Ascending aorta (tissue), 2 donors: Measurements from ENCODE around the gene KCNJ9. TPM values are rescaled to one million over a fixed set of nuclear protein-coding genes. Genes with fewer than 3 reads are reported as not detected.
A peak's percentile ranks its signal among the peaks of the same experiment; 100 is the strongest.

Source experiments
- DNase-seq, 2 donors: peaks; one replicate each; pipeline ENCODE4 v3.0.0-alpha.2; 2019; ENCODE audit warnings: low spot score in 2 of 2
- H3K27ac ChIP-seq, 2 donors: fragments of 200-600 bp; sonication (generic); one replicate each; pipeline ENCODE4 v1.5.1; 2016 to 2017; ENCODE audit warnings: mild to moderate bottlenecking in 1 of 2
- H3K27me3 ChIP-seq: fragments of 200-600 bp; sonication (generic); one replicate; pipeline ENCODE4 v1.5.1; 2017
- H3K36me3 ChIP-seq, 2 donors: fragments of 200-600 bp; sonication (generic); one replicate each; pipeline ENCODE4 v1.5.1; 2016
- H3K4me1 ChIP-seq, 2 donors: fragments of 200-600 bp; sonication (generic); one replicate each; pipeline ENCODE4 v1.5.1; 2016 to 2017; ENCODE audit warnings: mild to moderate bottlenecking in 1 of 2
- H3K4me3 ChIP-seq, 2 donors: fragments of 200-600 bp; sonication (generic); one replicate each; pipeline ENCODE4 v1.5.1; 2016 to 2017; ENCODE audit warnings: mild to moderate bottlenecking in 1 of 2
- H3K9me3 ChIP-seq, 2 donors: fragments of 200-600 bp; sonication (generic); one replicate each; pipeline ENCODE4 v1.5.1; 2016
- intact Hi-C: fragments of 100-400 bp; cut with DNase I; formaldehyde crosslinking; loops from one replicate; pipeline ENCODE4 v1.15.1; 2023
- total RNA-seq: library from RNA; depleted of rRNA; stranded (reverse); fragments of >200 nt; gene quantifications from one replicate; pipeline ENCODE4 v1.1.0, GENCODE V29; 2016
- TF ChIP-seq, protein P1 (sequence below), 3 experiments: fragments of 200-600 bp in 2 of 3; fragments of 450-650 bp in 1 of 3; sonication (generic) in 2 of 3; IDR thresholded peaks; one replicate each; pipeline ENCODE4 v1.5.1; 2016 to 2019; ENCODE audit warnings: antibody characterized with exemption in 3 of 3, mild to moderate bottlenecking in 1 of 3, moderate library complexity in 1 of 3

Gene KCNJ9
- total RNA-seq, 1 donor from 2014 or later: 1.2 TPM

DNA sequence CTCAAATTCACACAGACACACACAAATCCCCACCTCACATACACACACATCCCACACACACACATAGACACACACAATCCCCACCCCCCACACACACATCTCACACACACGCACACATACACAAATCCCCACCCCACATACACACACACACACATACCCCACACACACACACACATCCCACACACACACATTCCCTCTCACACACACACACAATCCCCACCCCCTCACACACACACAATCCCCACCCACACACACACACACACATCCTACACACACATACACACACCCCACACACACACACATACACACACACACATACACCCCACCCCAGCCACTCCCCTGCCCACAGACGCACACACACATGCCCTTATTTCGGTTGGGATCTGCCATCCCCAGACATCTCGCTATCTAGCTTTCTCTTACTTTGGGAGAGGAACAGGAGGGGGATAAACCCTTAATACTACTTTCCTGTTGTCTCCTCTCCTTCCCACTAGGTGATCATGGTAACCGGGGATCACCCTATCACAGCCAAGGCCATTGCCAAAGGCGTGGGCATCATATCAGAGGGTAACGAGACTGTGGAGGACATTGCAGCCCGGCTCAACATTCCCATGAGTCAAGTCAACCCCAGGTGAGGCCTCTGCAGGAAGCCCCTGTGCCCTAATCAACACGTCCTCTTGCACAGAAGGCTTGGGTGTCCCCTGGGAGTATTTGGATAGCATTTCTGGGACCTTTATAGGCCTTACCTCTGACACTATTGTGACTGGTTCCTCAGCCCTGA, 52.8 kb downstream of the KCNJ9 start:
- Histone ChIP-seq H3K27me3 (no peaks in the 10 kb centered on the region), H3K4me1 (peaks cover 10 to 21% of the 10 kb centered on the region in 2 donors)
- DNase-seq: peak in 1 of 2 donors; percentile 49

DNA sequence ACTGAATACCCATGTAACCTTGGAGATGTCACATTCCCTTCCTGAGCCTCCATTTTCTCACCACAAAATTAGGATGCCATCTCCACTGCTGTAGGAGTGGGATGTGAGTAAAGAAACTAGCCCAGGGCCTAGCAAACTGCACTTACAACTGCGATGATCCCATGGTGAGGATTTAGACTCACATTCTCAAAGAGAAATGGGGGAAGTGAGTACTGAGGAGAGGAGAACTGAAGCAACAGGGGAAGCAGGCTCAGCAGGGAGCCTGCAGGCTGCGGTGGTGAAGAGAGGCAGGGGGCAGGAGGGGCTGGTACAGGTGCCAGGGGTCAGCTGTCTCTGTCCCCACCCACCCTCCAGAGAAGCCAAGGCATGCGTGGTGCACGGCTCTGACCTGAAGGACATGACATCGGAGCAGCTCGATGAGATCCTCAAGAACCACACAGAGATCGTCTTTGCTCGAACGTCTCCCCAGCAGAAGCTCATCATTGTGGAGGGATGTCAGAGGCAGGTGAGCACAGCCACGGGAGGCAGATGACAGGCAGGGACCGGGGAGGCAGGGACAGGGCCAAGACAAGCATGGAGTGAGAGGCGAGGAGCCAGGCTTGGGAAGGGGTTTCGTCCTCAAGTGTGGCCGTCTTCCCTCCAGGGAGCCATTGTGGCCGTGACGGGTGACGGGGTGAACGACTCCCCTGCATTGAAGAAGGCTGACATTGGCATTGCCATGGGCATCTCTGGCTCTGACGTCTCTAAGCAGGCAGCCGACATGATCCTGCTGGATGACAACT, 53.6 kb downstream of the KCNJ9 start:
- peaks cover 26 to 52% of the 10 kb centered on the region in 2 donors for H3K36me3 ChIP-seq
- peak overlapping the region in 1 of 2 donors; percentile 36 for H3K27ac ChIP-seq
- no peaks in the 10 kb centered on the region for H3K27me3 ChIP-seq
- DNase-seq: no peak
- intact Hi-C loops: no loop called here
- no peaks in the 10 kb centered on the region for H3K9me3 ChIP-seq
- H3K4me3 ChIP-seq: no peak overlapping the region
- peaks cover 10 to 21% of the 10 kb centered on the region in 2 donors for H3K4me1 ChIP-seq
- TF ChIP-seq, protein P1, sequence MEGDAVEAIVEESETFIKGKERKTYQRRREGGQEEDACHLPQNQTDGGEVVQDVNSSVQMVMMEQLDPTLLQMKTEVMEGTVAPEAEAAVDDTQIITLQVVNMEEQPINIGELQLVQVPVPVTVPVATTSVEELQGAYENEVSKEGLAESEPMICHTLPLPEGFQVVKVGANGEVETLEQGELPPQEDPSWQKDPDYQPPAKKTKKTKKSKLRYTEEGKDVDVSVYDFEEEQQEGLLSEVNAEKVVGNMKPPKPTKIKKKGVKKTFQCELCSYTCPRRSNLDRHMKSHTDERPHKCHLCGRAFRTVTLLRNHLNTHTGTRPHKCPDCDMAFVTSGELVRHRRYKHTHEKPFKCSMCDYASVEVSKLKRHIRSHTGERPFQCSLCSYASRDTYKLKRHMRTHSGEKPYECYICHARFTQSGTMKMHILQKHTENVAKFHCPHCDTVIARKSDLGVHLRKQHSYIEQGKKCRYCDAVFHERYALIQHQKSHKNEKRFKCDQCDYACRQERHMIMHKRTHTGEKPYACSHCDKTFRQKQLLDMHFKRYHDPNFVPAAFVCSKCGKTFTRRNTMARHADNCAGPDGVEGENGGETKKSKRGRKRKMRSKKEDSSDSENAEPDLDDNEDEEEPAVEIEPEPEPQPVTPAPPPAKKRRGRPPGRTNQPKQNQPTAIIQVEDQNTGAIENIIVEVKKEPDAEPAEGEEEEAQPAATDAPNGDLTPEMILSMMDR (IDR thresholded peaks at IDR 0.05): no peak

More for the DNA sequence above, 52.8 kb downstream of the KCNJ9 start:
- TF ChIP-seq, protein P1 (IDR thresholded peaks at IDR 0.05): no peak
- Histone ChIP-seq H3K9me3 (no peaks in the 10 kb centered on the region), H3K36me3 (peaks cover 27 to 52% of the 10 kb centered on the region in 2 donors), H3K4me3 (no peak overlapping the region), H3K27ac (peak overlapping the region; percentile 70 to 96)
- intact Hi-C loops: loop anchor here (2.0 kb wide), 1 partner anchor 15 kb away; no protein-coding TSS in a partner anchor

DNA sequence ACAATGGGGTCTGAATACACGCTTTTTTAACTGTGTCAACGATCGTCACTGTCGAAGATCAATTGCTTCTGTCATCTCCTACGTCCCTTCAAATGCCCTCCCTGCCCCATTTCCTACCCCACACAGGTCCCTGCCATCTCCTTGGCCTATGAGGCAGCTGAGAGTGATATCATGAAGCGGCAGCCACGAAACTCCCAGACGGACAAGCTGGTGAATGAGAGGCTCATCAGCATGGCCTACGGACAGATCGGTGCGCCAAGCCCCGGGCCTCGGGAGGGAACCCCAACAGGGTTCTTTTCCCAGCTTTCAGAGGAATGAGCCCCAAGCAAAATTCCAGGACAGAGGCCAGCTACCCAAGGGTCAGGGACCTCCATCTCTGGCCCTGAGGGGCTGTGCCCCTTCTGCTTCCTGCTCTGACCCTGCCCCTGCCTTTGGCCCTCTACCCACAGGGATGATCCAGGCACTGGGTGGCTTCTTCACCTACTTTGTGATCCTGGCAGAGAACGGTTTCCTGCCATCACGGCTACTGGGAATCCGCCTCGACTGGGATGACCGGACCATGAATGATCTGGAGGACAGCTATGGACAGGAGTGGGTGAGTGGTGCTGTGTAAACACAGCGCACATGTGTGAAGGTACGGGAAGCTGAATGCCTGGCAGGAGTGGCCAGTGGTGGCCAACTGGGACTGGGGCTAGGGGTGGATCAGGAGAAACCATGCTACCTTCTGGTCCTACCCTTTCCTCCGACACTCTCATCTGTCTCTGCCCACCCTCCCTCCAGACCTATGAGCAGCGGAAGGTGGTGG, 55.0 kb downstream of the KCNJ9 start:
- intact Hi-C loops: no loop called here
- Histone ChIP-seq H3K27me3 (no peaks in the 10 kb centered on the region), H3K27ac (peak overlapping the region; percentile 22 to 71), H3K9me3 (no peaks in the 10 kb centered on the region), H3K4me3 (no peak overlapping the region), H3K4me1 (peaks cover 8 to 12% of the 10 kb centered on the region in 2 donors), H3K36me3 (peaks cover 19 to 44% of the 10 kb centered on the region in 2 donors)
- TF ChIP-seq, protein P1 (IDR thresholded peaks at IDR 0.05): no peak
- DNase-seq: no peak

DNA sequence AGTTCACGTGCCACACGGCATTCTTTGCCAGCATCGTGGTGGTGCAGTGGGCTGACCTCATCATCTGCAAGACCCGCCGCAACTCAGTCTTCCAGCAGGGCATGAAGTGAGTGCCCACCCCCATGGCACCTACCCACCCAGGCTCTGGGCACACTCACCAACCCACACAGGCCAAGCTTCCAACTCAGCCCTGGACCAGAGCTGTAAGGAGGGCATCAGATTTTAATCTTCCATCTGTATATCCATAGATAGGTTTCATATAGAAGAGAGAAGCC, 55.5 kb downstream of the KCNJ9 start:
- Histone ChIP-seq H3K36me3 (peaks cover 23 to 49% of the 10 kb centered on the region in 2 donors), H3K4me3 (no peak overlapping the region), H3K9me3 (no peaks in the 10 kb centered on the region), H3K4me1 (peaks cover 6% of the 10 kb centered on the region in 2 donors), H3K27ac (peak overlapping the region; percentile 22 to 71), H3K27me3 (no peaks in the 10 kb centered on the region)
- intact Hi-C loops: no loop called here
- TF ChIP-seq, protein P1 (IDR thresholded peaks at IDR 0.05): no peak
- DNase-seq: no peak

DNA sequence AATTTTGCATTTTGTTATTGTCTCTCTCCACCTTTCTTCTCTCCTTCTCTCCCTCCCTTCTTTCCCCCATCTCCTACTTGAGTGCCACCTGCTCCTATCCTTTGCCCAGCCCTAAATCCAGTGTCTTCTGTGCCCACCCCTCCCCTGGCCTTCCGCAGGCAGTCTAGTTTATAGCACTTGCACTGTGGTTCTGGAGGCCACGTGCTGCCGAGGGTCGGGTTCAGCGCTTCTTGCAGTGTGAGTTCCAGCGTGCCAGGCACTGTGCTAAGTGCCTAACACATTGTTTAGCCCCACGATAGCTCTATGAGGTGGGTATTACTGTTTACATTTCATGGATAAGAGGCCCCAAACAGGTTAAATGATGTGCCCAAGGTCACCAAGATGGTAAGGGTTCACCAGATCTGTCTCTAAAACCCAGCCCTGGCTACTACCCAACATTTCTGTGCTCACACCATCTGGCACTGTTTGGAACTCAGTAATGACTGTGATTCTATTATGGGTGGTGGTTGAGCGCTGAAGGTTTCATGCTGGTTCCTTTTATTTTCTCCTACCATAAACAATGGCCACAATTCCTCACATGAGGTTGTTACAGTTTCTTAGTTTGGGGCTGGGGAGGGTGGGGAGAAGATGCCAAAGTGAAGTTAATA, 56.0 kb downstream of the KCNJ9 start:
- Histone ChIP-seq H3K9me3 (no peaks in the 10 kb centered on the region), H3K4me1 (peaks cover 4 to 5% of the 10 kb centered on the region in 2 donors), H3K4me3 (no peak overlapping the region), H3K27me3 (no peaks in the 10 kb centered on the region), H3K36me3 (peaks cover 23 to 54% of the 10 kb centered on the region in 2 donors), H3K27ac (peak overlapping the region; percentile 22 to 71)
- intact Hi-C loops: no loop called here
- no peak for DNase-seq
- TF ChIP-seq, protein P1 (IDR thresholded peaks at IDR 0.05): no peak
